GM21515 (cell line): ENCODE data around the gene RRH.
"Not testable (repeated sequence)": the region's sequence is repeated elsewhere in the genome, so short reads cannot be mapped to it uniquely, and the experiment has no call there.

Experiments
- ATAC-seq: cut with Tn5 transposase; IDR thresholded peaks from one replicate; pipeline ENCODE4 v1.9.1; 2021; ENCODE audit not compliant: unreplicated experiment

RRH gene

GRCh38 chr4:109827672-109828071 is at the start of gene RRH:
Gene RRH (plus strand): TSS chr4:109827972. CDS start chr4:109828028, 56 bp downstream.
- ATAC-seq, result no peak

GRCh38 chr4:109782092-109782491 is 45.7 kb upstream of the RRH start:
- ATAC-seq, result not testable (repeated sequence)

GRCh38 chr4:109786846-109787245 is 40.9 kb upstream of the RRH start:
- no peak for ATAC-seq

- ATAC-seq, result no peak
Observed at GRCh38 chr4:109787807-109788206, 40.0 kb upstream of the RRH start.

- no peak for ATAC-seq
Observed at GRCh38 chr4:109795059-109795458, 32.7 kb upstream of the RRH start.

GRCh38 chr4:109798866-109799265 is 28.9 kb upstream of the RRH start:
- ATAC-seq, result no peak

- ATAC-seq, result no peak
Observed at GRCh38 chr4:109801099-109801789, 26.5 kb upstream of the RRH start.

GRCh38 chr4:109801895-109802319 is 25.9 kb upstream of the RRH start, which contains the start of gene CFI:
Gene CFI (minus strand): TSS chr4:109801999. CDS start chr4:109801971, 28 bp downstream.
- ATAC-seq, result no peak

GRCh38 chr4:109803924-109804571 is 23.7 kb upstream of the RRH start:
- ATAC-seq, result no peak

- ATAC-seq, result no peak
Observed at GRCh38 chr4:109809655-109810054, 18.1 kb upstream of the RRH start.

GRCh38 chr4:109810552-109811387 is 17.0 kb upstream of the RRH start:
- no peak for ATAC-seq

GRCh38 chr4:109811707-109812106 is 16.1 kb upstream of the RRH start:
- ATAC-seq, result no peak

GRCh38 chr4:109815151-109816081 is 12.4 kb upstream of the RRH start, which contains the start of gene GAR1:
Gene GAR1 (plus strand): TSS chr4:109815762. CDS start chr4:109816165, 403 bp downstream.
- ATAC-seq, result peak; percentile 99

- no peak for ATAC-seq
Observed at GRCh38 chr4:109816082-109816442, 11.7 kb upstream of the RRH start.

GRCh38 chr4:109816894-109817293 is 10.9 kb upstream of the RRH start:
- no peak for ATAC-seq

- ATAC-seq, result no peak
Observed at GRCh38 chr4:109818268-109818667, 9.5 kb upstream of the RRH start.

GRCh38 chr4:109820563-109820962 is 7.2 kb upstream of the RRH start:
- ATAC-seq, result no peak

GRCh38 chr4:109821185-109821584 is 6.6 kb upstream of the RRH start:
- no peak for ATAC-seq

GRCh38 chr4:109826719-109827118 is 1.1 kb upstream of the RRH start:
- peak; percentile 63 for ATAC-seq

- no peak for ATAC-seq
Observed at GRCh38 chr4:109833756-109834155, 6.0 kb downstream of the RRH start.
